Keratinocyte (primary cell): ENCODE measurements around the gene ADAM21. TPM values are rescaled to one million over a fixed set of nuclear protein-coding genes. Genes with fewer than 3 reads are reported as not detected.

Experiments used
- DNase-seq: peaks from one replicate; pipeline ENCODE4 v3.0.0-alpha.2; 2011; ENCODE audit warnings: low read depth, missing footprints, low spot score
- FAIRE-seq: peaks from 2 replicates; lab custom pipeline; 2011; peaks lifted over from hg19 to GRCh38; lab: Jason Lieb, UNC
- H2AFZ ChIP-seq: 2 replicates; pipeline ENCODE4 v1.6.0; 2012; ENCODE audit warnings: low read length, control low read depth, inconsistent platforms; ENCODE audit not compliant: control insufficient read depth
- H3K27ac ChIP-seq: 2 replicates; pipeline ENCODE4 v1.5.1; 2011; ENCODE audit warnings: low read length; ENCODE audit not compliant: control insufficient read depth, insufficient read depth
- H3K27me3 ChIP-seq: 3 replicates; pipeline ENCODE4 v1.6.0; 2011; ENCODE audit warnings: low read length; ENCODE audit not compliant: control insufficient read depth, insufficient read depth; ENCODE audit errors: extremely low read depth
- H3K36me3 ChIP-seq, 2 experiments: 2 replicates in 1 of 2; 3 replicates in 1 of 2; pipeline ENCODE4 v1.5.1; 2011; ENCODE audit warnings: low read length in 2 of 2, mild to moderate bottlenecking in 1 of 2; ENCODE audit not compliant: control insufficient read depth in 2 of 2, insufficient read depth in 2 of 2; ENCODE audit errors: extremely low read depth in 1 of 2
- H3K4me1 ChIP-seq: 3 replicates; pipeline ENCODE4 v1.5.1; 2011; ENCODE audit warnings: low read length; ENCODE audit not compliant: control insufficient read depth, insufficient read depth; ENCODE audit errors: extremely low read depth
- H3K4me2 ChIP-seq: 3 replicates; pipeline ENCODE4 v1.6.0; 2011; ENCODE audit warnings: low read depth, low read length; ENCODE audit not compliant: control insufficient read depth, insufficient read depth; ENCODE audit errors: extremely low read depth
- H3K4me3 ChIP-seq, 3 experiments: fragments of 200-600 bp in 1 of 3; sonication (generic) in 1 of 3; 2 replicates in 2 of 3; 3 replicates in 1 of 3; pipeline ENCODE4 v1.5.1; 2011 to 2016; ENCODE audit warnings: low read length in 3 of 3, mild to moderate bottlenecking in 3 of 3, control low read depth in 2 of 3, inconsistent platforms in 1 of 3, low read depth in 1 of 3, mixed read lengths in 1 of 3, mixed run types in 1 of 3, moderate library complexity in 1 of 3; ENCODE audit not compliant: control insufficient read depth in 2 of 3, insufficient read depth in 2 of 3; ENCODE audit errors: extremely low read depth in 1 of 3
- H3K79me2 ChIP-seq: 2 replicates; pipeline ENCODE4 v1.6.0; 2012; ENCODE audit warnings: low read length; ENCODE audit not compliant: control insufficient read depth, insufficient read depth
- H3K9ac ChIP-seq: 3 replicates; pipeline ENCODE4 v1.6.0; 2011; ENCODE audit warnings: low read length; ENCODE audit not compliant: control insufficient read depth, insufficient read depth; ENCODE audit errors: extremely low read depth
- H3K9me1 ChIP-seq: 3 replicates; pipeline ENCODE4 v1.6.0; 2011; ENCODE audit warnings: low read length; ENCODE audit not compliant: control insufficient read depth, insufficient read depth; ENCODE audit errors: extremely low read depth
- H3K9me3 ChIP-seq: 2 replicates; pipeline ENCODE4 v1.5.1; 2012; ENCODE audit warnings: low read depth, low read length; ENCODE audit not compliant: control insufficient read depth
- H4K20me1 ChIP-seq: 3 replicates; pipeline ENCODE4 v1.6.0; 2011; ENCODE audit warnings: low read length; ENCODE audit not compliant: control insufficient read depth, insufficient read depth; ENCODE audit errors: extremely low read depth
- CTCF ChIP-seq, 3 experiments: IDR thresholded peaks in 1 of 3; conservative IDR thresholded peaks in 1 of 3; optimal IDR thresholded peaks in 1 of 3; 2 replicates in 2 of 3; 3 replicates in 1 of 3; pipeline versions ENCODE3 to v1.5.1; 2011; ENCODE audit warnings: low read length in 3 of 3, mild to moderate bottlenecking in 3 of 3, moderate library complexity in 2 of 3, control low read depth in 1 of 3, inconsistent platforms in 1 of 3; ENCODE audit not compliant: insufficient read depth in 2 of 3; ENCODE audit errors: extremely low read depth in 1 of 3
- EZH2 ChIP-seq: IDR thresholded peaks from one replicate; pipeline ENCODE4 v1.6.1; 2012; ENCODE audit warnings: inconsistent platforms, mild to moderate bottlenecking, low read length, moderate library complexity
- dilution Hi-C: fragments of 300-500 bp; cut with MboI; formaldehyde crosslinking; loops from one replicate; pipeline ENCODE4 v1.7.0; 2020; ENCODE audit warnings: low sequenced_read_pairs; ENCODE audit not compliant: extremely low pct_ligation_motif_present
- polyA plus RNA-seq, 5 experiments: library from polyadenylated mRNA; depleted of rRNA in 3 of 5; stranded (reverse) in 3 of 5; stranded (forward) in 1 of 5; unstranded in 1 of 5; fragments of >200 nt; gene quantifications; 1 replicate in 1 of 5; 2 replicates in 3 of 5; 3 replicates in 1 of 5; pipeline versions ENCODE4 v1.2.1 to v1.2.3, GENCODE V29; 2011 to 2012; ENCODE audit warnings: missing spikeins in 2 of 5, low read depth in 1 of 5, low replicate concordance in 1 of 5

The ADAM21 gene
- polyA plus RNA-seq, 1 donor (not counting 4 experiments of a cell fraction or from before 2014, with no cell fraction given), result 0.69 TPM

- dilution Hi-C loops, result no loop called here
- no peak overlapping the region for H3K4me3 ChIP-seq
These were observed 44.4 kb upstream of the ADAM21 start for GRCh38 chr14:70407621-70408020.

DNA sequence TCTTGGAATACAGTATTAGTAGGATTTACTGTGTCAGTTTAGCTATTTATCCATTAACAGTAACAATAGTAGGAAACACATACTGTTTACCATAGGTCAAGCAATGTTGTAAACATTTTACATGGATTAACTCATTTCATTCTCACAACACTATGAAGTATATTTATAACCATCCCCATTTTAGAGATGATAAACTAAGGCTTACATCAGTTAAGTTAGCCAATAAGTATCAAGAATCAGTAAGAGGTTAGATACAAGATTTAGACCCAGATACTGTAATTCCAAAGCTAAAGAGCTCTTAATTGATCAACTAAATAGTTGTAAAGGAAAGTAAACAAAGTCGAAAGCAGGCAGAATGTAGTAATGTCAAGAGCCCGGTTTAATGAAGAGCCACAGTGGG is 36.2 kb upstream of the ADAM21 start:
- Histone ChIP-seq H3K9ac (peak overlapping the region; percentile 78), H2AFZ (no peak overlapping the region), H3K36me3 (no peaks in the 10 kb centered on the region), H3K9me1 (no peaks in the 10 kb centered on the region), H3K27me3 (no peaks in the 10 kb centered on the region), H3K4me2 (peak overlapping the region; percentile 85), H3K4me3 (peak overlapping the region; percentile 76 to 90 (median 88)), H3K4me1 (peaks cover 3% of the 10 kb centered on the region), H3K9me3 (no peaks in the 10 kb centered on the region), H3K27ac (no peak overlapping the region), H3K79me2 (peaks cover 23% of the 10 kb centered on the region), H4K20me1 (no peaks in the 10 kb centered on the region)
- no peak for DNase-seq
- dilution Hi-C loops, result no loop called here
- no peak for FAIRE-seq
- no peak for TF ChIP-seq EZH2
- no peak for TF ChIP-seq CTCF (optimal IDR thresholded peaks at IDR 0.05 in 1 of 3, IDR thresholded peaks at IDR 0.05 in 1 of 3, conservative IDR thresholded peaks at IDR 0.05 in 1 of 3; ENCODE audit: extremely low read depth in 1 of 3, insufficient read depth in 2 of 3, low read length in 3 of 3)

More at GRCh38 chr14:70407621-70408020, 44.4 kb upstream of the ADAM21 start:
- Histone ChIP-seq H3K9me1 (no peaks in the 10 kb centered on the region), H4K20me1 (no peaks in the 10 kb centered on the region), H3K4me1 (peaks cover 4% of the 10 kb centered on the region), H3K9me3 (no peaks in the 10 kb centered on the region), H3K4me2 (no peak overlapping the region), H2AFZ (no peak overlapping the region), H3K27me3 (no peaks in the 10 kb centered on the region), H3K9ac (no peak overlapping the region), H3K36me3 (peaks cover 0 to 3% of the 10 kb centered on the region in 2 experiments), H3K27ac (no peak overlapping the region), H3K79me2 (peaks cover 10% of the 10 kb centered on the region)
- FAIRE-seq, result no peak
- TF ChIP-seq CTCF (optimal IDR thresholded peaks at IDR 0.05 in 1 of 3, IDR thresholded peaks at IDR 0.05 in 1 of 3, conservative IDR thresholded peaks at IDR 0.05 in 1 of 3; ENCODE audit: extremely low read depth in 1 of 3, insufficient read depth in 2 of 3, low read length in 3 of 3), result no peak
- TF ChIP-seq EZH2, result no peak
- no peak for DNase-seq
